NCI-H345 treated with DMSO at 0.1 percent for 48 hours (cell line): ENCODE data around the gene KRTAP10-6.
A peak's percentile ranks its signal among the peaks of the same experiment; 100 is the strongest.
"Not testable (repeated sequence)": the region's sequence is repeated elsewhere in the genome, so short reads cannot be mapped to it uniquely, and the experiment has no call there.

Experiments used
- DNase-seq: peaks from one replicate; lab custom pipeline; 2025; ENCODE audit not compliant: unreplicated experiment; lab: John Stamatoyannopoulos, UW

KRTAP10-6 gene

GRCh38 chr21:44617071-44617501 lies 24.8 kb upstream of the KRTAP10-6 start:
- no peak for DNase-seq

DNA sequence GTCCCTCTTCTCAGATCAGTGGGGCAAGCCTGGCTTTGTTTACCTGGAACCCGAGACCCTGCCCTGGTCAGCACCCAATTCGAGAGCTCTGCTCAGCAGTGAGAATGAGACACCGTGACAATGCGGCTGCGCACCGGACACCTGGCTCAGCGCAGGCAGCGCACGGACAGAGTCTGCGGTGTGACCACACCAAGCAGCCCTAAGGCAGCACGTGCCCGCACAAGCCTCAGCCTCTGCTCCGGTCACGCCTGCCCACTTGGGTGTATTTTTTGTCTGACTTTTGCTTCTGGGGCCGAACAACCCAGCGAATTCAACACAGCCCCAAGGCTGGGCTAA lies 24.3 kb upstream of the KRTAP10-6 start:
- no peak for DNase-seq

GRCh38 chr21:44615911-44616590 lies 23.7 kb upstream of the KRTAP10-6 start:
- DNase-seq: peak; percentile 58

GRCh38 chr21:44615466-44615865 lies 23.2 kb upstream of the KRTAP10-6 start:
- no peak for DNase-seq

- no peak for DNase-seq
Measured at GRCh38 chr21:44614961-44615391, 22.7 kb upstream of the KRTAP10-6 start.

GRCh38 chr21:44614161-44614631 lies 21.9 kb upstream of the KRTAP10-6 start:
- DNase-seq: no peak

DNA sequence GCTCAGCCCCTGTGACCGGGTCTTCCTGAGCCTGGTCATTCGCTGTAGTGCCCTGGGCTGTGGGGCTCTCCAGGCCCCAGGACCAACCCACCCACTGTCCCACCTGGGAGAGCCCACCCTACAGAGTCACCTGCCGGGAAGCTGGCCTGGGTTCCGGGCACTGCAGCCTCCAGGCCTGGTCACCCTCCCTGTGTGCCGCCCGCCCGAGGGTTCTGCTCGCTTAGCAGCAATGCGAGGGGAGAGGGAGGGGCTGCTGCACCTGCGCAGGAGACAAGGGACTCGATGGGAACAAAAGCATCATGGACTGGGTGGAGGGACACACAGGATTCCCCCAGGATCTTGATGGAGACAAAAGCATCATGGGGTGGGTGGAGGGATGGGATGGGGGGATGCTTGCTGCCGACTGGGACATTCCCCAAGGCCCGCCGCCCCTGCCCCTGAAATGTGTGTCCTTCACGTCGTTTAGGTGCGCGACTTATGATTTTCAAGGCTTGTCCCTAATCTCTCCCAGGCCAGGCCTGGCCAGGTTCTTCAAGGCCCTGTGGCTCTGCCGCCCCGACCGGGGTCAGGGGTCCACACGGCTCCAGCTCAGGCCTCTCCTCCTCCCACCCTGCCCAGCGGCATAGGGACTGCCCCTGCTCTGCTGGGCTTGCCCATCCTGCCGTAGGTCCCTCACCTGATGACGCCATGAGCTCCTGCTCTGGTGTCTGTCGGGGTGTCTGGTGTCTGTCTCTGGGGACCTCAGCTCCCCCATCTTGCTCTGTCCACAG lies 21.3 kb upstream of the KRTAP10-6 start:
- DNase-seq: no peak

GRCh38 chr21:44612669-44613229 lies 20.4 kb upstream of the KRTAP10-6 start:
- no peak for DNase-seq

GRCh38 chr21:44612029-44612486 lies 19.8 kb upstream of the KRTAP10-6 start, which contains the start of gene KRTAP10-8:
Gene KRTAP10-8, plus strand, starts transcription at chr21:44612079. Its CDS starts 22 bp downstream, at chr21:44612101.
- no peak for DNase-seq

DNA sequence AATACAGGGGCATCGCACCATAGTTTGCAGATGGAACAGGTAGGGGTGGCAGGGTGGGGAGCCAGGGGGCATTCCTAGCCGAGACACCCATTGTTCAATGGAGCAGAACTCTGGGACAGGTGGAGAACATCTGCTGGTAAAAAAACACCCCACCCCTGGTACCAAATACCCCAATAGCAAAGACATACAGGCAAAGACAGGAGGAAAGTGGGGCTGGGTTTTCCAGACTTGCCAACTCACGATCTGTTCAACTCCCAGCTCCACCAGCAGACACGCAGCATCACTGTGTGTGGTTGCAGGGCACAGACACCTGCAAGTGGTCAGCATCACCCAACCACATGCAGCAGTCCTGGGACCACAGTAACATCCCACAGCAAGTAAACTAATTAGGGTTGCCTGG lies 19.2 kb upstream of the KRTAP10-6 start:
- DNase-seq: no peak

DNA sequence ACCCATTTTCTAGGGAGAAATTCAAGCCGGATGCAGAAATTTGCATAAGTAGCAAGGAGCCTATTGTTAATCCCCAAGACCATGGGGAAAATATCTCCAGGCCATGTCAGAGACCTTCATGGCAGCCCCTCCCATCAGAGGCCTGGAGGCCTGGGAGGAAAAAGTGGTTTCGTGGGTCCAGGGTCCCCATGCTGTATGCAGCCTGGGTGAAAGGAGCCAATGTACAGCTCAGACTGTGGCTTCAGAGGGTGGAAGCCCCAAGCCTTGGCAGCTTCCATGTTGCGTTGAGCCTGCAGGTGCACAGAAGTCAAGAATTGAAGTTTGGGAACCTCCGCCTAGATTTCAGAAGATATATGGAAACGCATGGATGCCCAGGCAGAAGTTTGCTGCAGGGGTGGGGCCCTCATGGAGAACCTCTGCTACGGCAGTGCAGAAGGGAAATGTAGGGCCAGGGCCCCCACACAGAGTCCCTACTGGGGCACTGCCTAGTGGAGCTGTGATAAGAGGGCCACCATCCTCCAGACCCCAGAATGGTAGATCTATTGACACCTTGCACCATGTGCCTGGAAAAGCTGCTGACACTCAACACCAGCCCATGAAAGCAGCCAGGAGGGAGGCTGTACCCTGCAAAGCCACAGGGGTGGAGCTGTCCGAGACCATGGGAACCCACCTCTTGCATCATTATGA lies 18.0 kb upstream of the KRTAP10-6 start:
- not testable (repeated sequence) for DNase-seq

DNA sequence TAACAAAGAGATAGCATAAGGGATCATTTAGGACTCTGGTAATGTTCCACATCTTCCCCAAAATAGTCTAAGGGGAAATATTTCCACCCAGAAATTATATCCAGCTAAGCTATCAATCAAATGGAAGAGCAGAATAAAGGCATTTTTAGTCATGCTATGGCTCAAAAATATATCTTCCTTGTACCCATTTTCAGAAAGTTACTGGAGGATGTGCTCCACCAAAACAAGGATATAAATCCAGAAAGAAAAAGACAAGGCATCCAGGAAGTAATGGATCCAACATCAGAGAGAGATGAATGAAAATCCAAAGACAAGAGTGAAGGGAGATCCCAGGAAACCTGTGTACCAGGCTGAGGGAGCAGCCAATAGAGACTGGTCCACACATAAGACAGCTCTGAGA lies 16.9 kb upstream of the KRTAP10-6 start:
- no peak for DNase-seq

DNA sequence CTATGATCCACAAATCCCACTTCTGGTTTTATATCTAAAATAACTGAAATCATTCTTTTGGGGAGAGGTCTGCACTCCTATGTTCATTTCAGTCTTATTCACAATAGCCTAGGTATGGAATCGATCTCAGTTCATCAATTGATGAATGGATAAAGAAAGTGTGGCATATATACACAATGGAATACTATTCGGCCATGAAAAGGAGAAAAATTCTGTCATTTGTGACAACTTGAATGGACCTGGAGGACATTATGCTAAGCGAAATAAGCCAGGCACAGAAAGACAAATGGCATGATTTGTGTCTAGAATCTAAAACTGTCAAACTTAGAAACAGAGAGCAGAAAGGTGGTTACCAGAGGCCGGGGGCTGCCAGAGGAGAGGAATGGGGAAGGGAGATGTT lies 14.2 kb upstream of the KRTAP10-6 start:
- no peak for DNase-seq

DNA sequence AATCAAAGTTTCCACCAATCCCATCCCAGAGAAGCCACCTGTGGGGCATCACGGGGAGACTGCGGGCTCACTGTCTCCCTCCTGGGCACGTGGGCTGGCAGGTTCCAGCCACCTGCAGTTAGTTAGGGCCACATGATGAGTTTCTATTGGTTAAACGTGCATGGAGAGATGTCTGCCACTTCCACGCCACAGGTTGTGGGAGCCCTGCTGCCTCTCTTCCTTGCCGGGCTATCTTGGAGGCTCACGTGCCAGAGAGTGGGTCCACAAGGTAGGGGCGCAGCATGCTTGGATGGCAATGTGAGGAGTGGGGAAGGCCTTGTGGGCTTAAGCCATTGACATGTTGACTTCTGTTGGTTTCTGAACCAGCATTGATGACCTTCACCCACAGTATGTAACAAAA lies 11.6 kb upstream of the KRTAP10-6 start:
- DNase-seq: no peak

- no peak for DNase-seq
Measured at GRCh38 chr21:44603109-44603875, 11.0 kb upstream of the KRTAP10-6 start.

DNA sequence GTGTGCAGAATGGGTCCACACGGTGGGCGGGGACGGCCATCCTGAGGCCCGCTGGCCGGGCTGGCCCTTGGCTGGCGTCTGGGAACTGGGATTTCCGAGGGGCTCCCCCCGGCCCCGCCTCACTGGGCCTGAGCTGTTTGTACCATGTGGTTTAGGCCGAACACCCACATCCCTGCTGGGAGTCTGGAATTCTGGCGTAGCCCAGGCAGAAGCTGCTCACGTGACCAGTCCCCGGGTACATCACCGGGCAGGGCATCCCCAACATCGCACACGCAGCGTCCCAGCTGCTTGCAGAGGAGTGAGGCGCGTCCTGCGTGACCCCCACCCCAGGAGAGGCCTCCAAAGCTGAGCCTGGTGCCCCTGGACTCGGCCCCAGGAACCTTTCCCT lies 10.2 kb upstream of the KRTAP10-6 start:
- no peak for DNase-seq

DNA sequence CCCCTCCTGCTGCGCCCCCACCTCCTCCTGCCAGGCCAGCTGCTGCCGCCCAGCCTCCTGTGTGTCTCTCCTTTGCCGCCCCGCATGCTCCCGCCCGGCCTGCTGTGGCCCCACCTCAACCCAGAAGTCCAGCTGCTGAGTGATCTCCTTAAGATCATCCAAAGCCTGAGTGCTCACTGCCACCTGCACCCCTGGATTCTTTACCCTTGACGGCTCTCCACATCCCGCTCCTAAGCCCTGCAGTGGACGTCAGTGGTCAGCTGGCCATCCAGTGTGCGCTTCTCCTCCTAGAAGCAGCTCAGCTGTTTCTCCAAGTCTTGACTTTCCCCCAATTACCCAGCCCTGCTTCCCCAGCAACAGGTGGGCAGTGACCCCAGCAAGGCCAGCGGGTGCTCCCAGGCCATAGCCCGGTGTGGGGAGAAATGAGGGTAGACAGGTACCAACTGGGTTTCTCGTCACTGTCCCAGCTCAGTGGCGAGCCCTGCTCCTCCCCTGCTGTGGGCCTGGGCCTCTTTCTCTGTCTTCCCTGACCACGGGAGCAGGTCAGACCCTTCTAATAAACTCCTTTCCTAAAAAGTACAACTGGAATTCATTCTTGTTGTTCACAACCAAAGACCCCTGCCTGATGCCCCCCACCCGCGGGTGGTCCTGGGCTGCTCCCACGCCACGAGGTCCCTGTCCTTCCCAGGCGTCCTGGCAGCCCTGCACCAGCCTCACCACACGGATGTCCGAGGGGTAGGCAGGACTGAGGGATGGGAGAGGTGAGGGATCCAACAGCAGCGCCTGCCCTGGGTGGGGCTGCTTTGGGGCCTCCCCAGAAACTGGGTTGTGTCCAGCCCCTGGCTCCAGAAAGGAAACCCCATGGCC lies 9.5 kb upstream of the KRTAP10-6 start:
- DNase-seq: no peak

- DNase-seq: not testable (repeated sequence)
Measured at GRCh38 chr21:44601091-44601490, 8.8 kb upstream of the KRTAP10-6 start.

GRCh38 chr21:44600118-44600978 lies 8.0 kb upstream of the KRTAP10-6 start, which contains the start of gene KRTAP10-7:
Gene KRTAP10-7, plus strand, starts transcription at chr21:44600597. Its CDS starts 25 bp downstream, at chr21:44600622.
- DNase-seq: not testable (repeated sequence)
